Parathyroid adenoma (tissue), 2 donors: ENCODE results near the gene PNLIPRP3.

Experiments used
- H2AFZ ChIP-seq: fragments of 300-600 bp; sonication (generic); one replicate; pipeline ENCODE4 v1.7.0; 2017; ENCODE audit warnings: antibody characterized with exemption, mild to moderate bottlenecking
- H3K27ac ChIP-seq: fragments of 300-600 bp; sonication (generic); one replicate; pipeline ENCODE4 v1.7.0; 2017
- H3K27me3 ChIP-seq: fragments of 300-600 bp; sonication (generic); one replicate; pipeline ENCODE4 v1.7.0; 2017; ENCODE audit warnings: low read length; ENCODE audit not compliant: control insufficient read depth, insufficient read depth
- H3K36me3 ChIP-seq: fragments of 300-600 bp; sonication (generic); one replicate; pipeline ENCODE4 v1.7.0; 2017; ENCODE audit warnings: low read length; ENCODE audit not compliant: control insufficient read depth, insufficient read depth
- H3K4me1 ChIP-seq: fragments of 300-600 bp; sonication (generic); one replicate; pipeline ENCODE4 v1.7.0; 2017; ENCODE audit warnings: control low read depth
- H3K4me2 ChIP-seq: fragments of 300-600 bp; sonication (generic); one replicate; pipeline ENCODE4 v1.7.0; 2017; ENCODE audit warnings: low read length
- H3K4me3 ChIP-seq: fragments of 300-600 bp; sonication (generic); one replicate; pipeline ENCODE4 v1.7.0; 2017; ENCODE audit warnings: low read depth, low read length
- H3K79me2 ChIP-seq: fragments of 300-600 bp; sonication (generic); one replicate; pipeline ENCODE4 v1.7.0; 2017; ENCODE audit warnings: control low read depth
- H3K9ac ChIP-seq: fragments of 300-600 bp; sonication (generic); one replicate; pipeline ENCODE4 v1.7.0; 2017; ENCODE audit warnings: mild to moderate bottlenecking
- H3K9me3 ChIP-seq: fragments of 300-600 bp; sonication (generic); one replicate; pipeline ENCODE4 v1.7.0; 2017; ENCODE audit warnings: low read length; ENCODE audit not compliant: control insufficient read depth
- TF ChIP-seq, protein P1 (sequence below): fragments of 300-600 bp; sonication (generic); IDR thresholded peaks from one replicate; pipeline ENCODE4 v1.7.0; 2017; ENCODE audit warnings: antibody characterized with exemption, mild to moderate bottlenecking
- donor health status: primary hyperparathyroidism.

The PNLIPRP3 gene

DNA sequence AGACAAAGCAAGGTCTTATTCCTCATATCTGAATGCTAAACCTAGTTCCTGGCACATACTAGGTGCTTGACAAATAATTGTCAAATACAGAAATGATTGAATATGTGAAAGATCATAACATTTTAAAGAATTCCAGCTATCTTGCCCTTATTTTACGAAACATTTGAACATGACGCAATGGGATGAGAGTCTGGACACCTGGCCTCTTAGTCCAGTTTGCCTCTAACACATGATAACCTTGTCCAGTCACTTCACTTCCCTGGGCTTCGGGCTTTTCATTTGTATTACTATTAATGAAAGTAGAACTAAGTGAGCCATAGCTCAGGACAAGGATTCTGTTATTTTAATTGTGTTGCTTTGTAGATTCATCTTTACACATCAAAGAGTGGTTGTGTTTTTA, 32.6 kb downstream of the PNLIPRP3 start:
- H3K4me3 ChIP-seq = no peak overlapping the region
- no peaks in the 10 kb centered on the region for H3K9me3 ChIP-seq
- H3K36me3 ChIP-seq = no peaks in the 10 kb centered on the region
- H3K4me2 ChIP-seq = no peak overlapping the region
- no peaks in the 10 kb centered on the region for H3K27me3 ChIP-seq
- no peak overlapping the region for H3K27ac ChIP-seq
- H3K79me2 ChIP-seq = no peaks in the 10 kb centered on the region
- no peak overlapping the region for H3K9ac ChIP-seq
- H2AFZ ChIP-seq = no peak overlapping the region
- H3K4me1 ChIP-seq = no peaks in the 10 kb centered on the region
- TF ChIP-seq, protein P1, sequence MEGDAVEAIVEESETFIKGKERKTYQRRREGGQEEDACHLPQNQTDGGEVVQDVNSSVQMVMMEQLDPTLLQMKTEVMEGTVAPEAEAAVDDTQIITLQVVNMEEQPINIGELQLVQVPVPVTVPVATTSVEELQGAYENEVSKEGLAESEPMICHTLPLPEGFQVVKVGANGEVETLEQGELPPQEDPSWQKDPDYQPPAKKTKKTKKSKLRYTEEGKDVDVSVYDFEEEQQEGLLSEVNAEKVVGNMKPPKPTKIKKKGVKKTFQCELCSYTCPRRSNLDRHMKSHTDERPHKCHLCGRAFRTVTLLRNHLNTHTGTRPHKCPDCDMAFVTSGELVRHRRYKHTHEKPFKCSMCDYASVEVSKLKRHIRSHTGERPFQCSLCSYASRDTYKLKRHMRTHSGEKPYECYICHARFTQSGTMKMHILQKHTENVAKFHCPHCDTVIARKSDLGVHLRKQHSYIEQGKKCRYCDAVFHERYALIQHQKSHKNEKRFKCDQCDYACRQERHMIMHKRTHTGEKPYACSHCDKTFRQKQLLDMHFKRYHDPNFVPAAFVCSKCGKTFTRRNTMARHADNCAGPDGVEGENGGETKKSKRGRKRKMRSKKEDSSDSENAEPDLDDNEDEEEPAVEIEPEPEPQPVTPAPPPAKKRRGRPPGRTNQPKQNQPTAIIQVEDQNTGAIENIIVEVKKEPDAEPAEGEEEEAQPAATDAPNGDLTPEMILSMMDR = no peak

DNA sequence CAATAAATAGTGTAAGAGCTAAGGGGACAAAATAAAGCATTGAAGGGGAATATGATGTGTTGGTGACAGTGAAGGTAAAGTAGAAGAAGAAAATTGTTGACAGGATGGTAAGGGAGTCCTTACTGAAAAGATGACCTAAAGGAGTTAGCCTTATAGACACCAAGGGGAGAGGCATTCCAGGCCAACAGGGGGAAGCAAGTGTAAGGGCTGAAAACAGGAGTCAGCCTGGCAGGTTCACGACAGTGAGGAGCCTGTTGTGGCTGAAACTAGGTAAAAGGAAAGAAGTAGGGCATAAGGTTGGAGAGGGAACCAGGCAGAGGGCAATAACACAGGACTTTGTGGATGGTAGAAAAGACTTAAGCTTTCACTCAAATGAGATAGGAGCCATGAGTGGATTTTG, 34.0 kb downstream of the PNLIPRP3 start:
- Histone ChIP-seq H3K27ac (no peak overlapping the region), H3K9ac (no peak overlapping the region), H3K4me2 (no peak overlapping the region), H3K4me3 (no peak overlapping the region), H2AFZ (no peak overlapping the region), H3K36me3 (no peaks in the 10 kb centered on the region), H3K27me3 (no peaks in the 10 kb centered on the region), H3K4me1 (no peaks in the 10 kb centered on the region), H3K9me3 (no peaks in the 10 kb centered on the region), H3K79me2 (no peaks in the 10 kb centered on the region)
- TF ChIP-seq, protein P1 = no peak

DNA sequence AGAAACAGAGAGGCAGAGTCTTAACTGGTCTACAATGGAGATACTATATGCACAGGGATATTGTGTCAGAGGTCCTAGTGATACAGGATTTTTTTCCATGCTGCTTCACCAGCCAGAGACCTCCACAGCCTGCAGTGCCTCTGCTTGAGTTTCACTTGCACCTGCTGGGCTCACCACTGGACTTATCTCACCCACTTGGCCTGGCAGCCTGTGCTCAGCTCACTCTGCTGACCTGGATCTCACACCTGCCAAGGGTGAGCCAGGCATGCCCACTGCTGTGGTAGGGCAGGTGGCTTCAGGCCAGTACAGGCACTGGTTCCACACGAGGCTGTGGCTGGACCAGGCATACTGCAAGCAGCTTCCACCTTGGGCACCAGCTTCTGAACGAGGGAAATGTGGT, 36.6 kb downstream of the PNLIPRP3 start:
- Histone ChIP-seq H3K4me2 (no peak overlapping the region), H3K27me3 (no peaks in the 10 kb centered on the region), H3K4me3 (no peak overlapping the region), H3K79me2 (no peaks in the 10 kb centered on the region), H3K27ac (no peak overlapping the region), H3K9ac (no peak overlapping the region), H3K9me3 (no peaks in the 10 kb centered on the region), H3K4me1 (no peaks in the 10 kb centered on the region), H3K36me3 (no peaks in the 10 kb centered on the region), H2AFZ (no peak overlapping the region)
- TF ChIP-seq, protein P1 = no peak

DNA sequence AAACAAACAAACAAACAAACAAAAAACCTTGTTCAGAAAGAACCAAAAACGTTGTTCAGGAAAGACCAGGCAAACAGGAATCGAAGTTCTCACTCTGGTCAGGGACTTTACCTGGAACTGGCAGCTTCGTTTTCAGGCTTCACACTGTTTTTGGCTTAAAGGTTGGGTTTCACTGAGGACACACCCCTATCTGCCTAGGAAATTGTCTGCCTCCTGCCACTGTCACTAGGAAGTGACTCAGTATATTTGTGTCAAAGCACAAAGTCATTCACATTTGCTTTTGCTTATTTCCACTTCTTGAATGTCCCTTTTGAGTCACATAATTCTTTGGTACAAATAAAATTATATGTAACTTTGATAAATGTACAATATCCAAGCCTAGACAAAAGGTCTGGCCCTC, 37.9 kb downstream of the PNLIPRP3 start:
- Histone ChIP-seq H3K4me3 (no peak overlapping the region), H3K9me3 (no peaks in the 10 kb centered on the region)

More for the DNA sequence above, 37.9 kb downstream of the PNLIPRP3 start:
- Histone ChIP-seq H3K27me3 (no peaks in the 10 kb centered on the region), H3K79me2 (no peaks in the 10 kb centered on the region), H3K36me3 (no peaks in the 10 kb centered on the region), H3K9ac (no peak overlapping the region), H3K4me1 (no peaks in the 10 kb centered on the region), H3K4me2 (no peak overlapping the region), H2AFZ (no peak overlapping the region), H3K27ac (no peak overlapping the region)
- TF ChIP-seq, protein P1 = no peak
